ENCODE measurements around the gene NKX1-2.
A peak's percentile ranks its signal among the peaks of the same experiment; 100 is the strongest.

NKX1-2 gene

DNA sequence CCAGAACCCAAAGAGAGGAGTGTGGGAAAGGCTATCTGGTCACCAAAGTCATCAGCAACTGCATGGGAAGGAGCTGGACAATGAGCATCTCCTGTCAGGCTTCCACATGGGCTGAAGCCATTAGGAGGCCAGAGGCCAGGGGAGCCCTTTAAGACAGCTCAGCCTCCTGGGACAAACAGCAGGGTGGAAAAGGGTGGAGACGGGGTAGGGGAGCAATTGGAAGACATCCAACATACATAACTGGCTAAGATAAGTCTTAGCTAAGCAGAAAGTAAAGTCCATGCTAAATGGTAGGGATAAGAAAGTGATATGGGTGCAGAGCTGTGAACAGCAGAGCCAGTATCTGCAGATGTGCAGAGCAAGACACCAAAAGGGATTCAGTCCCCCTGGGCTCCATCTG lies 29.6 kb downstream of the NKX1-2 start:
- Histone ChIP-seq H3K9ac (ENCODE audit: low read depth, low read length, poor library complexity) (no peak overlapping the region), H4K8ac (ENCODE audit: low read depth, low read length) (no peak overlapping the region), H3K14ac (ENCODE audit: low read length) (no peak overlapping the region), H2BK15ac (ENCODE audit: low read length) (no peak overlapping the region), H3K36me3 (replicated peaks in 1 of 2; ENCODE audit: control insufficient read depth in 2 of 2, insufficient read depth in 2 of 2, low read length in 2 of 2) (no peaks in the 10 kb centered on the region), H3K4me3 (ENCODE audit: low read length in 2 of 2) (no peak overlapping the region), H2BK120ac (ENCODE audit: low read depth, low read length) (no peak overlapping the region), H2BK12ac (ENCODE audit: low read length) (no peak overlapping the region), H3K4ac (ENCODE audit: low read length) (no peak overlapping the region), H2AK5ac (ENCODE audit: low read depth, low read length) (peak overlapping the region; percentile 36), H3K18ac (ENCODE audit: low read length) (no peak overlapping the region), H3K27ac (replicated peaks; ENCODE audit: low read length) (no peak overlapping the region), H3K23ac (ENCODE audit: low read depth, low read length, poor library complexity) (no peak overlapping the region), H4K91ac (ENCODE audit: low read depth, low read length, poor library complexity) (no peak overlapping the region), H3K4me1 (ENCODE audit: control insufficient read depth in 2 of 2, insufficient read depth in 1 of 2, low read depth in 1 of 2, low read length in 2 of 2) (peaks cover 3 to 6% of the 10 kb centered on the region in 2 donors), H3K4me2 (ENCODE audit: insufficient read depth, low read length, poor library complexity, severe bottlenecking) (no peak overlapping the region), H3K27me3 (ENCODE audit: control insufficient read depth in 3 of 3, insufficient read depth in 3 of 3, low read depth in 1 of 3, low read length in 3 of 3) (peaks cover 0 to 48% (median 12%) of the 10 kb centered on the region in 3 experiments), H3K9me3 (replicated peaks in 1 of 2; ENCODE audit: control insufficient read depth in 2 of 2, insufficient read depth in 1 of 2, low read depth in 1 of 2, low read length in 2 of 2) (no peaks in the 10 kb centered on the region), H2BK5ac (ENCODE audit: low read length) (no peak overlapping the region), H3K79me1 (ENCODE audit: low read depth, low read length) (no peaks in the 10 kb centered on the region), H2AFZ (ENCODE audit: low read length) (no peak overlapping the region)
- no peak for DNase-seq (ENCODE audit: low spot score)
- no CpG with 5 or more reads among the region's 1 CpG for WGBS, 2 donors (ENCODE audit: extremely low coverage in 2 of 2, insufficient read length in 2 of 2, insufficient replicate concordance in 1 of 2)

- no peak overlapping the region for H4K91ac ChIP-seq (ENCODE audit: low read depth, low read length, poor library complexity)
- no CpG with 5 or more reads among the region's 10 CpGs for WGBS, 2 donors (ENCODE audit: extremely low coverage in 2 of 2, insufficient read length in 2 of 2, insufficient replicate concordance in 1 of 2)
- no peak overlapping the region for H3K4me2 ChIP-seq (ENCODE audit: insufficient read depth, low read length, poor library complexity, severe bottlenecking)
Measured at GRCh38 chr10:124419635-124420034, 30.2 kb downstream of the NKX1-2 start.

DNA sequence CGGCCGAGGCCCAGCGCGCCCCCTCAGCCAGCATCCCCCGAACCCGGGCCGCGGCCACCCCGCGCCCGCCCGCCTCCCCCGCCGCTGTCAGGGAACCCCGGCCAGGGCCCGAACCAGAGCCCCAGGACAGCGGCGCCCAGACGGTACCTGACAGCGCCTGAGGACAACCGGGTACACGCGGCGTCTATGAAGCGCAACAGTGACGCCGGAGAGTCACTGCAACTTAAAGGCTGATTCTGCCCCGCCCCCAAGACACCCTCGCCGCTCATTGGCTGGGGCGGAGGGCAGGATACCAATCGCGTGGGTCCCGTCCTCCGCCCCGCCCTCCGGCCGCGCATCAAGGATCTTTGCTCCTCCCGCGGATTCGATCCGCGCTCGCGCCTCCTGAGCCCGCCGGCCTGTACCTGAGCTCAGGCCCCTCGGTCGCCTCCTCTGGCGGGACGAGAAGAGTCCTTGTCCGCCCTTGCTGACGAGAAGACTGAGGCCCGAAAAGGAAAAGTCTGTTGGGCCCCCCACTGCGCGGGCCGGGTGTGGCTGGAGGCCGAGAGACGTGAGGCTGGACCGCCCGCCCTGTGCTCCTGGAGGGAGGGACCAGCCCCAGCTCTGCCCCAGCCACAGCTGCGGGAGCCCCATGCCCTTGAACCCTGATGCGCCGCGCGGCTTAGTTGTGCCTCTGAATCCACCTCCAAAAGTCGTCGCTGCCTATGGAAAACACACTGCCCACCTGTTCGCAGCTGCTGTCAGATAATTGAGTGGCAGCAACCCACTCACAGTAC lies 30.9 kb downstream of the NKX1-2 start, which contains the start of gene OAT:
Gene OAT, minus strand, starts transcription at position 198 of the 776 bp plus-strand sequence. CDS start 6,752 bp downstream, outside the sequence.
- no CpG with 5 or more reads among the region's 70 CpGs for WGBS, 2 donors (ENCODE audit: extremely low coverage in 2 of 2, insufficient read length in 2 of 2, insufficient replicate concordance in 1 of 2)
- Histone ChIP-seq H3K4me3 (ENCODE audit: low read length in 2 of 2) (peak within 1 kb of the TSS; percentile 74 to 95), H3K4ac (ENCODE audit: low read length) (no peak within 1 kb of the TSS), H2AK5ac (ENCODE audit: low read depth, low read length) (no peak within 1 kb of the TSS), H3K36me3 (replicated peaks in 1 of 2; ENCODE audit: control insufficient read depth in 2 of 2, insufficient read depth in 2 of 2, low read length in 2 of 2) (no peaks in the 10 kb centered on the region), H3K9me3 (replicated peaks in 1 of 2; ENCODE audit: control insufficient read depth in 2 of 2, insufficient read depth in 1 of 2, low read depth in 1 of 2, low read length in 2 of 2) (no peaks in the 10 kb centered on the region), H3K4me2 (ENCODE audit: insufficient read depth, low read length, poor library complexity, severe bottlenecking) (peak within 1 kb of the TSS; percentile 90), H4K91ac (ENCODE audit: low read depth, low read length, poor library complexity) (no peak within 1 kb of the TSS), H3K18ac (ENCODE audit: low read length) (peak within 1 kb of the TSS; percentile 84), H3K4me1 (ENCODE audit: control insufficient read depth in 2 of 2, insufficient read depth in 1 of 2, low read depth in 1 of 2, low read length in 2 of 2) (peaks cover 3 to 6% of the 10 kb centered on the region in 2 donors), H2BK12ac (ENCODE audit: low read length) (peak within 1 kb of the TSS; percentile 16), H3K9ac (ENCODE audit: low read depth, low read length, poor library complexity) (peak within 1 kb of the TSS; percentile 88), H3K27me3 (ENCODE audit: control insufficient read depth in 3 of 3, insufficient read depth in 3 of 3, low read depth in 1 of 3, low read length in 3 of 3) (peaks cover 0 to 43% (median 12%) of the 10 kb centered on the region in 3 experiments), H4K8ac (ENCODE audit: low read depth, low read length) (no peak within 1 kb of the TSS), H2BK5ac (ENCODE audit: low read length) (peak within 1 kb of the TSS; percentile 59), H2BK15ac (ENCODE audit: low read length) (no peak within 1 kb of the TSS), H2BK120ac (ENCODE audit: low read depth, low read length) (no peak within 1 kb of the TSS), H3K79me1 (ENCODE audit: low read depth, low read length) (no peaks in the 10 kb centered on the region), H3K27ac (replicated peaks; ENCODE audit: low read length) (no peak within 1 kb of the TSS), H3K23ac (ENCODE audit: low read depth, low read length, poor library complexity) (peak within 1 kb of the TSS; percentile 99), H2AFZ (ENCODE audit: low read length) (peak within 1 kb of the TSS; percentile 97), H3K14ac (ENCODE audit: low read length) (peak within 1 kb of the TSS; percentile 49)
- peak; percentile 95 for DNase-seq (ENCODE audit: low spot score)

More at GRCh38 chr10:124419635-124420034, 30.2 kb downstream of the NKX1-2 start:
- no peak overlapping the region for H2BK15ac ChIP-seq (ENCODE audit: low read length)
- no peaks in the 10 kb centered on the region for H3K9me3 ChIP-seq (replicated peaks in 1 of 2; ENCODE audit: control insufficient read depth in 2 of 2, insufficient read depth in 1 of 2, low read depth in 1 of 2, low read length in 2 of 2)
- no peak overlapping the region for H3K23ac ChIP-seq (ENCODE audit: low read depth, low read length, poor library complexity)
- no peak overlapping the region for H3K4me3 ChIP-seq (ENCODE audit: low read length in 2 of 2)
- H2BK5ac ChIP-seq (ENCODE audit: low read length): no peak overlapping the region
- no peak overlapping the region for H2BK120ac ChIP-seq (ENCODE audit: low read depth, low read length)
- peak overlapping the region; percentile 16 for H2BK12ac ChIP-seq (ENCODE audit: low read length)
- peaks cover 3 to 6% of the 10 kb centered on the region in 2 donors for H3K4me1 ChIP-seq (ENCODE audit: control insufficient read depth in 2 of 2, insufficient read depth in 1 of 2, low read depth in 1 of 2, low read length in 2 of 2)
- no peaks in the 10 kb centered on the region for H3K36me3 ChIP-seq (replicated peaks in 1 of 2; ENCODE audit: control insufficient read depth in 2 of 2, insufficient read depth in 2 of 2, low read length in 2 of 2)
- H3K27ac ChIP-seq (replicated peaks; ENCODE audit: low read length): no peak overlapping the region
- no peak overlapping the region for H3K9ac ChIP-seq (ENCODE audit: low read depth, low read length, poor library complexity)
- H3K18ac ChIP-seq (ENCODE audit: low read length): no peak overlapping the region
- peak overlapping the region; percentile 12 for H3K14ac ChIP-seq (ENCODE audit: low read length)
- peaks cover 0 to 48% (median 12%) of the 10 kb centered on the region in 3 experiments for H3K27me3 ChIP-seq (ENCODE audit: control insufficient read depth in 3 of 3, insufficient read depth in 3 of 3, low read depth in 1 of 3, low read length in 3 of 3)
- no peak for DNase-seq (ENCODE audit: low spot score)
- no peaks in the 10 kb centered on the region for H3K79me1 ChIP-seq (ENCODE audit: low read depth, low read length)
- H4K8ac ChIP-seq (ENCODE audit: low read depth, low read length): no peak overlapping the region
- H3K4ac ChIP-seq (ENCODE audit: low read length): no peak overlapping the region
- H2AK5ac ChIP-seq (ENCODE audit: low read depth, low read length): no peak overlapping the region
- peak overlapping the region; percentile 97 for H2AFZ ChIP-seq (ENCODE audit: low read length)

All from neuronal stem cell (in vitro differentiated cells).